ENCODE data around the gene TERC.

TERC gene

GRCh38 chr3:169764882-169765612 is at the start of gene TERC:
Gene TERC (minus strand): TSS chr3:169765060.
- peak; percentile 98 for DNase-seq

DNA sequence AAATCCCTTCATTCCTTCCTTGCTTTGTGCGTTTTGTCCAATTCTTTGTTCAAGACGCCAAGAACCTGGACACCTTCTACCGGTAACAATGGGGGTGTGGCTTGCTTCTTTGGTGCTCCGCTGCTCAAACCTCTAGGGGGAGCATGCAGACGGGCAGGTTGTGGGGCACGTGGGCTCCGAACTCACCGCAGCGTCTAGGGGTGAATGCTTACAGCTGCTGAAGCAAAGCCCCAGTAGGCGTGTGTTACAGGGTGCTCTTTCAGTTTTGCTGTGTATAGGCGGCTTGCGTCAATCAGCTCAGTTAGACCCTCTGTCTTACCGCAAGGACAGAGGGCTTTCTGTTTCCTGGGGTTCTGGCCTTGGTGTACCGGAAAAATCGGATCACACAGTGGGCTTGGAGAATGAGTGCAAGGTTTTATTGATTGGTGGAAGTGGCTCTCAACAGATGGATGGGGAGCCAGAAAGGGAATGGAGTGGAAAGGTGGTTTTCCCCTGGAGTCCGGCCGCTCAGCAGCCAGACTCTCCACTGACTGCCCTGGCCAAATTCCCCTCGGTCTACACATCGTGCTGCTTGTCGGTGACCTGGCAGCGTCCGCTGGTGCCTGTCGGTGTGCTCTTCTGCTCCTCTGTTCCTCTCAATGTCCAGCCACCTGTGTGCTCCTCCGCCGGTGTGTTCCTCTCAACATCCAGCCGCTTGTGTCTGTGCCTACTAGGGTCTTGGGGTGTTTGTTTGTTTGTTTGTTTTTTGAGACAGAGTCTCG is 49.1 kb upstream of the TERC start:
- DNase-seq: peak; percentile 86

- no peak for DNase-seq
Measured at GRCh38 chr3:169813278-169813677, 48.4 kb upstream of the TERC start.

DNA sequence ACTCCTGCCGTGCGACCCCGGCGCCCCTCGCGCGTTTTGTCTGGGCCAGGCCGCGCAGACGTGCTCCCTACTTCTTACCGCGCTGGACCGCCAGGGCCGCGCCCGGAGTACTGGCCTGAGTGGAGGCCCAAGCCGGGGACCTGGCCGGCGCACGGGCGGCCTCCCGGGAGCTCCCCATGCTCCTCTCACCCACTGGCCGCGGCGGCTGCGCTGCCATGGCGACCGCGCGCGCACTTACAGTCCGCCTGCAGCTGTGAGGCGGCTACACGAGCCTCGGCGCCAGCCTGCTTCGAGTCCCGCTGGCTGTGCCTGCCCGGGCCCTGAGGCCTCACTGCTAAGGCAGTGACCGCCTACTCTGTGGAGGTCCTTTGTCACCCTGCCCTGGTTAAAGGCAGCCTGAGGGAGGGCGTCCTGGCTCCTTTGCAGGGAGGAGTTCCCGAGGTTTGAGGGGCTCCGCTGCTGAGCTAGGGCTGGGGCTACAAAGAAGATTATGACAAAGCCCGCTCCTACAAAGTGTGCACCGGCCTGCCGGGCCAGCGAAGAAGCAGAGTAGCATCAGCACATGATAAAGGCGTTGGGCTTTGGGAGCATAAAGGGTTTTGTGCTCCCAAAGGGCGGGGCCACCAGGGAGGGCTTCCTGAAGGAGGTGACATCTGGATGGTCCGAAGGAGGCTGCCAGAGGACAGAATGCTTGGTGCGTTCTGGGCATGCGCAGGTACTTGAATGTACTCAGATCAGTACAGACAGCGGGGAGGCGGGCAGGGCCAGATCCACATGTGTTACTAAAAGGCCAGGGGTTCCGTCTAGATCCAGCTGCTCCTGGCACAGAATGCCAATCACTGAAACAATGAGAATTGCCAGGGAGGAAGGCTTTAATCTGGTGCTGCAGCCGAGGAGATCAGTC is 47.7 kb upstream of the TERC start, which contains the start of the genes LRRC34 and LRRIQ4:
Gene LRRC34, minus strand, starts transcription at position 573 of the 904 bp plus-strand sequence. Its CDS starts 356 bp downstream, at position 217.
Gene LRRIQ4, plus strand, starts transcription at position 539 of the 904 bp plus-strand sequence. CDS start 9,052 bp downstream, outside the sequence.
- peak; percentile 85 for DNase-seq

DNA sequence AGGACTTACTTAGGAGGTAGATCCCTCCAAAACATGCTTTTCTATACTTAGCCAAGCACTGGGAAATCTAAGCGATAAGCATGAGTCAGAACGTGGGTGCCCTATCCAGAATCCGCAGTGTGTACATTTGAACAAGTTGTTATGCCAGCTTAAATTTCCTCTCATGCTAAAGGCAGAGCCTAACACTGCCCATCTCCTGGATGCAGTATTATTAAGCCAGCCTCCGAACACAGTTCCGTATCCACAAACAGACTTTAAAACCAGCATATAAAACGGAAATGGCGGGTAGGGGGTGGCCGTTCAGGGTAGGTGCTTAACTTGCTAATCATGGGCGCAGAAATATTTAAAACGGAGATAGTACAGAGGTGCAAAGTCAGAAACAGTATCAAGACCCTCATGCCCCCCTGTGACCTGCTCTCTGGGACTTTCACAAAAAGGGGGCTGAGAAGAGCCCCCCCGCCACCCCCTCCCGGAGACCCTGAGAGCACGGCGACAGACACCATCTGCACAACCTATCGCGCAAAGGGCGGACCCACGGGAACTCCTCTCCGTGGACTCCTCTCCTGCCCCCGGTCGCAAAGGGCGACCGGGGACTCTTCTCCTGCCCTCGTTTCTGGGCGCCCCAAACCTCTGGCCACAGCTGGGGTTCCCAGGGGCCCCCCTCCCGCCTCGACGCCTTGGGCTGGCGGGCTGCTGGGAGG is 46.9 kb upstream of the TERC start:
- DNase-seq: peak; percentile 24

- DNase-seq: no peak
Measured at GRCh38 chr3:169809230-169809795, 44.5 kb upstream of the TERC start.

- no peak for DNase-seq
Measured at GRCh38 chr3:169804681-169805080, 39.8 kb upstream of the TERC start.

- DNase-seq: no peak
Measured at GRCh38 chr3:169792359-169792758, 27.5 kb upstream of the TERC start.

GRCh38 chr3:169790687-169791429 is 26.0 kb upstream of the TERC start:
- DNase-seq: no peak

- no peak for DNase-seq
Measured at GRCh38 chr3:169790219-169790618, 25.4 kb upstream of the TERC start.

- DNase-seq: no peak
Measured at GRCh38 chr3:169787791-169788190, 22.9 kb upstream of the TERC start.

- no peak for DNase-seq
Measured at GRCh38 chr3:169787120-169787519, 22.3 kb upstream of the TERC start.

DNA sequence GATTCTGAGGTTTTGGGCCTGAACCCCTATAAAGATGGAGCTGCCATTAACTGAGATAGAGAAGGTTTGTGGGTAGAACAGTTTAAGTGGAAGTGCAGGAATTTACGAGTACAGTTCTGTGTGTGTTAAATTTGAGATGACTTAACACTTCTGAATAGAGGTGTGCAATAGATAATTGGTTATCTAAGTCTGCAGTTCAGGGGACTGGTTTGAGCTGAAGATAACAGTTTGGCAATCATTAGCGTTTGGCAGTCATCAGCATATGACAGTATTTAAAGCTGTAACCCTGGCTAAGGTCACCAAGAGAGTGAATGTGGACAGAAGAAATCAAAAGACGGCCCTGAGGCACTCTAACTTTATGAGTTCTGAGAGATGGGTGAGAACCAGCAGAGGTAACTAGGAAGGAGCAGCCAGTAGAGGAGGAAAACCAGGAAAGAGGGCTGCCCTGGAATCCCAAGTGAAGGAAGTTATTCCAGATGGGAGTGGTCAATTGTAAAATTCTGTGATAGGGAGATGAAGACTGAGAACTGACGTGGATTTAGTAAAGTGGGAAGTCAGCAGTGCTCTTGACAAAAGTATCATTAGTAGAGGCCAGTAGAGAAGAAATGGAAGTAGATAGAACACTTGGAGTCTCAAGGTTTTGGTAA is 16.5 kb upstream of the TERC start:
- DNase-seq: no peak

GRCh38 chr3:169780742-169781141 is 15.9 kb upstream of the TERC start:
- no peak for DNase-seq

- DNase-seq: no peak
Measured at GRCh38 chr3:169777822-169778221, 13.0 kb upstream of the TERC start.

- no peak for DNase-seq
Measured at GRCh38 chr3:169774186-169774585, 9.3 kb upstream of the TERC start.

- DNase-seq: peak; percentile 89
Measured at GRCh38 chr3:169772897-169773816, 8.3 kb upstream of the TERC start, which contains the start of gene MYNN. Gene MYNN (plus strand): TSS chr3:169773396. CDS start chr3:169774296, 900 bp downstream.

DNA sequence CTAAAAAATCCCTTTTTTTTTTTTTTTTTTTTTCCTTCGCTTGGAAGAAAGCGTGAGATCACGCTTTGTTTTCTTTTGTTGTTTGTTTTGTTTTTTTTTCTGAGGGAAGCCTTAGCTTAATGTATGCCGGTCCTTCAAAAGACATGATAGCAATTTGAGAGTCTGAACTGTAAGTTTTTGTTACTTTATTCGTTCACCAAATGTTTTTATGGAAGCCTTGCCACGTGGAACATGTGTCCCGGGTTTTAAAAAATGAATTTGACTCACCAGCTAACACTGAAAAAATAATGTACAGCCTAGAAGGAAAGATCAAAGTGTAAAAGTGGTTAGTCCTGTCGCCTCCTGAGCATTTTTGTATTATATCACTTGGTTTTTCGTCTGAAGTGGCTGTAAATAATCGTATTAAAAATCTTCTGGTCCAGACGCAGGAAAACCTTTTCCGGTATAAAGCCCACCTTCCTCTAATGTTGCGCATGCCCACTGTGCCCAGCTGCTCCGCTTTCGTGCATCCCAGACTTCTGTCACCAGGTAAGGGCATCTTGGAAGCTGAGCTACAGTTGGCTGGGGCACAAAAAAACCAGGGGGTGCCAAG is 7.5 kb upstream of the TERC start:
- peak; percentile 84 for DNase-seq
